ENCODE measurements around the gene MGAT5B.

Gene MGAT5B

DNA sequence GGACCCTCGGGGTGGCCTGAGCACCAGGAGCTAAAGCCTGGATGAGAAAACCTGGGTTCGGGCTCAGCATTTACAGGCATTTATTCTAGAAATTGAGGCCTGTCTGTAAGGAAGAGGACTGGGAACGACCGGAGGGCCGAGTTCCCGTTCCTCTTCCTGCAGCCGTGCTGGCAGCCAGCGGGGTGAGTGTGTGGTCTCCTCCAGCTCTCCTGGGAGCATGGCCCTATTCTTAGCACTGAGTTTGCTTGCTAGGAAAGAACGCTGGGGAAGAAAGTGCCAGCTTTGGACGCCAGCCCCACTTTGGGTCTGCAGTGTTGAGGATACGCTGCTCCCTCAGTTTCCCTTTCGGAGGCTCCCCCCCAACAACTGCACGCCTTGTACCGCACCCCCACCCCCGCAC lies 49.6 kb downstream of the MGAT5B start:
- no peak for DNase-seq (ENCODE audit: low read depth, low spot score)
- no peak overlapping the region for H3K4me3 ChIP-seq (ENCODE audit: low read length)

DNA sequence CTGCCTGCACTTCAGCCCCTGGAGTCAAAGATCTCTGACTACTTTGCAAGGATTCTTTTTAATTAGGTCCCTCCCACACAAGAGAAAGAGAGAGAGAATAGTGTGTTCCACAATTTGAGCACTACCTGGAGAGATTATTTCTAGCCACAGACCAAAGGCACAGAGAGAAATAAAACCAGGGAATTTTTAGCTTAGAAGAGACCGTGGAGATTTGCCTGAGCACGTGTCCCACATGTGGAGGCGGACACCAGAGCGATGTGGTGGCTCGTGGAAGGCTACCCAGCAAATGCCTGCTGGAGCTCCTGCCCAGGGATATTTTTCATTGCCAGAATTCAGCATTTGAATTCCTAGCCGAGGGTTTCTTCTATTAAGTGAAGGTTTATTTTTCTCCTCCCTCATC lies 50.6 kb downstream of the MGAT5B start:
- H3K4me3 ChIP-seq (ENCODE audit: low read length) = no peak overlapping the region
- DNase-seq (ENCODE audit: low read depth, low spot score) = no peak

DNA sequence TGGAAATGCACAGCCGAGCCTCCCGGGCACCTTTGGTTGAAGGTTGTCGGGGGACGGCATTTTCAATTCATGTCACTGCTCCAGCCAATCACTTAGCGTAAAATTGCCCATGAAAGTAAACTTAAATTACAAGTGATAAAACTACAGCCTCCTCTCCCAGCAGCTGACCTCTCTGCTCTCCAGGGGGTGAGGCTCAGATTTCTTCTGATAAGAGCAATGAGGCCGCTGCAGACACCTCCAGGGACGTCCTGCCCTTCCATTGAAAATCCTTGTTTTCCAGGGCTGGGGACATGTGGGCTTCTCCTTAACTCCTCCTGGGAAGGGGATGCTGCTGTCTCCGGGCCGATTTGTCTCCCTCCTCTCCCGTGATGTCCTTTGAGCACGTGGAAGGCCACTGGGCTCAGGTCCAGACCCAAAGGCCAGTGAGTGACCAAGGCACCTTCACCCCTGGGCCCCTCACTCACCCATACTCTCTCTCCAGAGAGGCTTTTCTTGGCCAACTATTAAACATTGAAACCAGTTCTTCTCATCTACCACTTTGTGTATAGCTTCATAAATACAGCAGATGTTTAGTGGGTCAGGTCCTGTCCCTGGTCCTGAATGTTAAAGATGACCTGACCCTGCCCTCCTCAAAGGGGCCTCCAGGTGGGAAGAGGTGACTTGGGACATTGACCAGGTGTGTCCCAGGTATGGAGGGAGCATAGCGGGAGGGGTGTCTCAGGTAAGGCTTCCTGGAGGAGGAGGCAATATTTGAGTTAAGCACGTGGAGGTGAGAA lies 52.3 kb downstream of the MGAT5B start:
- no peak for DNase-seq (ENCODE audit: low read depth, low spot score)
- no peak overlapping the region for H3K4me3 ChIP-seq (ENCODE audit: low read length)

DNA sequence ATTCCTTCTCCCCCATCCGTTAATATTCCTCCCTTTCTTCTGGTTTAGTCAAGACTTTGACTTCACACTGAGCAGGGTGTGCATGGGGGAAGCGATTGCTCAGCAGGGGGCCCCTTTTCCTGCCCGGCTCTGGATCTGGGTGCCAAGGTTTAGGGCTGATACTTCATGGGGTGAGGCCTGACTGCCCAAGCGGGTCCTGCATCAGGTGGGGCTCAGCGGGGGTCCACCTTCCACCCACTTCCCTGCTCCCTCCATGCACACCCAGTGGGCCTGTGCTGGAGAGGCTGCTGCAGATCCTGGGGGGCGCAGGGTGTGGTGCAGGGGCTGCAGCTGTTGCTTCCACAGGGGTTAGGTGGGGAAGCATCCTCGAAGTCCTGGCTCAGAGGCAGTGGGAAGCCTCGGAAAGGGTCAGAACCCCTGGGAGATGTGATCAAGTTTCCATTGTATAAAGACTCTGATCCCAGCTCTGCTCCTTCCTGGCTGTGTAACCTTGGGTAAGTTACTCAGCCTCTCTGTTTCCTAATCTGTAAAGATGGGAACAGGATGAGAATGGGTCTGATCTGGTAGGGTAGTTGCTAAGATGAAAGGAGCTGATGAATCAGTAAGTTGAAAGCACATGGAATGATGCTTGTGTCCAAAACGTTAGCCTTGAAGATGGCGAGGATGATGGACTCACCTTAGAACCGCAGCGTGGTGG lies 53.3 kb downstream of the MGAT5B start:
- H3K4me3 ChIP-seq (ENCODE audit: low read length) = no peak overlapping the region
- DNase-seq (ENCODE audit: low read depth, low spot score) = no peak

DNA sequence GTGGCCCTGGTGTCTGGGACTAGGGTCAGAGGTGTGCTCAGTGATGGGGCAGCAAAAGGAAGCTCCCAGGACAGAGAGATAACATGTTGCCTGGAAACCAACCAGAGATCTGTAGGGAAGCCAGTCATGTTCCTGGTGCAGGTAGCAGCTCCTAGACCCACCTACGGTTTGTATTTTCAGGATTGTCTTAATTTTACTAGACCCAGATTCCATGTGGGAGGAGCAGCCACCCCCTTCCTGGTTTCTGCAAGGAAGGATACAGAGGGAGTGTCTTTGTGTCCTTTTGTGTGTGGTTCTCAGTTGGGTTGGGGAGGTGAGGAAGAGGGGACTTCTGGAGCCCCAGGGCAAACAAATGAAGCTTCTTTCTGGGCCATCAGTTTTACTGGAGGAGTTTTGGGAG lies 53.9 kb downstream of the MGAT5B start:
- no peak overlapping the region for H3K4me3 ChIP-seq (ENCODE audit: low read length)
- no peak for DNase-seq (ENCODE audit: low read depth, low spot score)

DNA sequence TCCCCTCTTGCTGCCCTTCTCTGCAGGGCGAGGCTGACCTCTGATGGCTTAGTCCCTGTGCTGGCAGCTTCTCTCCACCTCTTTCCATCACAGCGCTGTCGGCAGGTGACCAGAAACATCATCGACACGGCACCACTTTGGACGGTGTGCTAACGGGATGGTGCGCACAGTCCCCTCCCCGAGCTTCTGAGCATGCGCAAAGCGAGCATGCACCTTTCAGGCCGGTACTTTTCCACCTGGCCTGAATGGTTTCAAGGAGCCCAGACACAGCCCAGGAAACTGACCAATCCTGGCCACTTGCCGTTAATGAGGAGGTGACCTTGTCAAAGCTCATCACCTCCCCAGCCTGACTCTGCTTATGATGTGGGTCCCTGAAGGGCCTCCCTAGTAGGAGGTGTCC lies 54.8 kb downstream of the MGAT5B start:
- DNase-seq (ENCODE audit: low read depth, low spot score) = no peak
- no peak overlapping the region for H3K4me3 ChIP-seq (ENCODE audit: low read length)

DNA sequence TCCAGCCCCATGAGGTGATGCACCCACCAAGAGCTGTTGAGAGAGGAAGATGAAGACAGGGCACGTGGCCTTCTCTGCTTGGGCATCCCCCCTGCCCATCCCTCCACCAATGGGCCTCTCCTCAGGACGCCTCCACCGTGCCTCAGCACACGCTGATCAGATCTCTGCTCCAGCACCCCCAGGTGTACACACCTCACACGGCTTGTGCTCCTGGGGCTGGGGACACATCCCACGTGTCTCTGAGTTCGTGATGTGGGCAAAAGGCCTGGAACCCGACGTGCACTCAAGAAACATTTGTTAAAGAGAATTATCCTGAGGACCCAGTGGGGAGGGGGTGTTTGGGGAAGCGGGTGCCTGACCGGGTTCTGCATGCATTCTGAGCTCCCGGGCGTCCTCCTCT lies 55.3 kb downstream of the MGAT5B start:
- no peak for DNase-seq (ENCODE audit: low read depth, low spot score)

DNA sequence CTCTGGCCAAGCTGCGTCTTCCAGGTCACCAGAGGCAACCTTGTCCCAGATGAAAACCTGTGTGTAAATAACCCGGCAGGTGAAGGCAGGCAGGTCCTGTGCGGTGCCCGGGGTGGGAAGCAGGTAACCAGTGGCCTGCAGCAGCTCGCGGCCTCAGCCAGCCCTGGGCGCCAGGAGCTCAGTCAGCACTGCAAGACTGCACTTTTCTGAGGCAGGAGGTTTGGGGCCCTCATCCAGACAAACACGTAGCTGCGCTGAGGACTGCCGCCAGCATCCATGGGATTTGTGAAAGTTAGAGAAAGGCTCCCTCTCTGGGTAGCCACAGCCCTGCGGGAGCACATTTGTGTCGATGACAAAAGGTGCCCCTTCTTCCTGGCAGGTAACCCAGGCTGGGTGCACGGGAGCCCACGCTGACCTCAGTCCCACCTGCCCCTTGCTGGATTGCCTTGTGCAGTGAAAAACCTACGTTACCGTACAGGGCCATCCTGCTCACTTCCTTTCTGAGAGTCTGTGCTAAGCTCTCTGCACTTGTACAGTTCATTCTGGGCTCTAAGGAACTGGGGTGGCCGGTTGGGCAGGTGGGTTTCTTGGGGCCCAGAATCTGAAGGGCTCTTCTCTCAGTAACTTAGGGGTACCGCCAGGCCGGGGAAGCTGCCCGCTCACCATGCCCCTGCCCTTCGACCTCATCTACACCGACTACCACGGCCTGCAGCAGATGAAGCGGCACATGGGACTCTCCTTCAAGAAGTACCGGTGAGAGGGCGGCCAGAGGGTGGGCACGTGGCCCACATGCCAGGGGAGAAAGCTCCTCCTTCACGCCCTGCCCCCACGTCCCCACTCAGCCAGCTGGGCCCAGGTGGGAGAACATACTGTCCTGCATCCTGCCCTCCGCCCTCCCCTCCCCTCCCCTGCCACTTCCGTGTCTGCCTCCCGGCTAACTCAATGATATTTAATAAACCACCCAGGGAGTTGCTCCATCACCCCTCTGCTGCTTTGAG lies 56.4 kb downstream of the MGAT5B start:
- H3K4me3 ChIP-seq (ENCODE audit: low read length) = no peak overlapping the region
- DNase-seq (ENCODE audit: low read depth, low spot score) = no peak

More for the DNA sequence above, 55.3 kb downstream of the MGAT5B start:
- no peak overlapping the region for H3K4me3 ChIP-seq (ENCODE audit: low read length)

DNA sequence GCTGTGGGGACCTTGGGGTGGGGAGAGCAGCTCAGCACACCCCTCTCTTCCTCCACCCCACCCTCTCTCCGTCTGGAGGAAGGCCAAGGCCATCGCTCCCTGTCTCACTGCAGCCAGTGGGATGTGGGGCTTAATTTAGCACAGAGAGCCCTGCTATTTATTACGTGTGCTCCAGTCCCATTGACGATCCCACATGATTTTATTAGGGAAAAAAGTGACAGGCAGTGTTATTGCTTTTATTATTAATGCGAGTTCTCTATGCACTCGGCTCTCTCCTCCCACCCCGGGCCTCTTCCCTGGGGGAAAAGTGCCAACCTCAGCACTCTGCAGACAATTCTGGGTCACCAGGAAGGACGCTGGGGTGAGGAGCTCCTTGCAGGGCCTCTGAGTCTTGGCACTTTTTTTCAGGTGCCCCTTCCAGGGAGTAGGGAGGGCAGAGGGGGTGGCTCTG lies 57.3 kb downstream of the MGAT5B start:
- no peak for DNase-seq (ENCODE audit: low read depth, low spot score)
- H3K4me3 ChIP-seq (ENCODE audit: low read length) = no peak overlapping the region

DNA sequence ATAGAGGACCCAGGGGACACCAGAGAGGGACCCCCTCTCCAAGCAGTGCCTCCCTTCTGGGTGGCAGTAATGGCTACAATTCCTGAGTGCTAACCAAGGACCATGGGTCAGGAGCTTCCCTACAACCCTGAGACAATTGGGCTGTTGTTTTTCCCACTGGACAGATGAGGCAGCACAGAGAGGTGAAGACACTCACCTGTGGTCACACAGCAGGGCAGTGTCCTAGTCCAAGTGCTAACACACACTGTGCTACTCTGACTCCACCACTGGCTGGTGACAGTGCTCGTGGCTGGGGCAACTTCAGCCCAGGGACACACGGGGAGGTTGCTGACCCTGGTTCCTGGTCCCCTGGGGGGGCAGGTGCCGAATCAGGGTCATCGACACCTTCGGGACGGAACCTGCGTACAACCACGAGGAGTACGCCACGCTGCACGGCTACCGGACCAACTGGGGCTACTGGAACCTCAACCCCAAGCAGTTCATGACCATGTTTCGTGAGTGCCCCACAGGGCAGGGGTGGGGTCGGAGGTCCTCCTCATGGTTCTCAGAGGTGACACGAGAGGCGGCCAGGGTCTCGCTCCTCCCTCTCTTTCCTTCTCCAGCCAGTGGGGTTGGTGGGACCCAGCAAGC lies 58.1 kb downstream of the MGAT5B start:
- H3K4me3 ChIP-seq (ENCODE audit: low read length) = no peak overlapping the region
- DNase-seq (ENCODE audit: low read depth, low spot score) = no peak

DNA sequence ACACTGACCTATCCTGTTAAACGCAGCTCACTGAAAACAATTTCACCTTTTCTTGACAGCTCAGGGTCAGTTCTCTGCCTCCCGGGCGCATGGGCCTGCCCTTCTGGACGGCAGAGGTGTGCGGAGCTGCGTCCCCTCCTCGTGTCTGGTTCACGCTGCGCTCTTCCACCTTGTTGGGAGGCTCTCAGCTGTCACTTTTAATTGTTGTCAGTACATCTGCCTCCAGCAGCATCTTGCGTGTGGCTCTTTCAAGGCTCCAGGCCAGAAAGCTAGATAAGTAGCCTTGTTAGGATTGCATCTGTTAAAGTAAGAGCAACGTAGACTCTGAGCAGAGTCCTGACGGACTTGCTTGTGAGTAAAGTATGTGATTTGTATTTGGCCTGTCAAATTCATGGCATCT lies 59.4 kb downstream of the MGAT5B start:
- H3K4me3 ChIP-seq (ENCODE audit: low read length) = no peak overlapping the region
- DNase-seq (ENCODE audit: low read depth, low spot score) = no peak

DNA sequence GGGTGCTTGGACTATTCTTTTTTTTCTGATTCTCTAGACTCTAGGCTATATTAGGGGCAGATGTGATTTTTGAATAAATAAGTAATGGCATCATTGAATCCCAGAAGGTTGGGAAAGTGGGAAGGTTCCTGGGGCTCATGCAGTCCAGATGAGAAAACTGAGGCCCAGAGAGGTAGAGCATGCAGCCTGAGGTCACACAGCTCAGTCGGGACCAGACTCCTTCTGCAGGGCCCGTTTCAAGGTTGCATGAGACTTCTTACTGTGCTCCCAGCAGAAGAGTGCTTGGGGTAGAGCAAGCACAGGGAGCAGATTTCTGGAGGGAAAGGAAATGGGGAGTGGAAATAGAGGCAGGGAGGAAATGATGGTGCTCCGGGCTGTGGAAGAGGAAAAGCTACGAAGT lies 59.8 kb downstream of the MGAT5B start:
- DNase-seq (ENCODE audit: low read depth, low spot score) = no peak
- H3K4me3 ChIP-seq (ENCODE audit: low read length) = no peak overlapping the region

DNA sequence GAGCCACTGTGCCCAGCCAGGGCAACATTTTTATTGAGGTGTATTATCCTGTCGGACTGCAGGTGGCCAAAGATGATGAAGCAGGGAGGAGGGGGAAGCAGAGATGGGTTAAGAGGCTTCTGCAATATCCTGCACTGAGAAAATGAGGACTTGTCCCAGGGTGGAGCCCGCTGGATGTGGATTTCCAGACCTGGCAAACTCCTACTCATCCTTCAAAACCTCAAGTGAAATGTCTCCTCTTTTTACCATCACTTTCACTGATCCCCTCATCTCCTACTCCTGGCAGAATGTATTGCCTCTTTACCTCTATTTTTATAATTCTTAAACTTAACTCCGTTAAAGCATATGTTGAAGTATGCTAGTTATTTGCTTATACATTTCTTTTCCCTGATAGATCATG lies 60.9 kb downstream of the MGAT5B start:
- no peak overlapping the region for H3K4me3 ChIP-seq (ENCODE audit: low read length)

DNA sequence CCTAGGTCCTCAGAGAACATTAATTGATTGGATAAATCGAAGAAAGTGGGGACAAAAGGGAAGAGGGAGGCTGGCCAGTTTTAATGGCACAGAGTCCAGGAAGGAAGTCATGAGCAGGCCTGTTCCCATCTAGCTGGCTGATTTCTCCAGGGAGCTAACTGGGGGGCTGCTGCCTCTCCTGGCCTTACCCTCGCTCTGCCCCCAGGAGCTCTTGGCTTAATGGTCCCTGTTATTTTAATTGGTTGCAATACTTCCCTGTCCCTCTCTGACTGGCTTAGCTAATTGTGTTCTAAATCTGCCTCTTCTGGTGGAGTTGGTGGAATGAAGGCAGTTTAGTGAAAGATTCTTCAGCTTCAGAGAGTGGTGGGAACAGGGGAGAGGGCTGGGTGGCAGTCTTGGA lies 61.4 kb downstream of the MGAT5B start:
- no peak for DNase-seq (ENCODE audit: low read depth, low spot score)
- H3K4me3 ChIP-seq (ENCODE audit: low read length) = no peak overlapping the region

More for the DNA sequence above, 60.9 kb downstream of the MGAT5B start:
- no peak for DNase-seq (ENCODE audit: low read depth, low spot score)

DNA sequence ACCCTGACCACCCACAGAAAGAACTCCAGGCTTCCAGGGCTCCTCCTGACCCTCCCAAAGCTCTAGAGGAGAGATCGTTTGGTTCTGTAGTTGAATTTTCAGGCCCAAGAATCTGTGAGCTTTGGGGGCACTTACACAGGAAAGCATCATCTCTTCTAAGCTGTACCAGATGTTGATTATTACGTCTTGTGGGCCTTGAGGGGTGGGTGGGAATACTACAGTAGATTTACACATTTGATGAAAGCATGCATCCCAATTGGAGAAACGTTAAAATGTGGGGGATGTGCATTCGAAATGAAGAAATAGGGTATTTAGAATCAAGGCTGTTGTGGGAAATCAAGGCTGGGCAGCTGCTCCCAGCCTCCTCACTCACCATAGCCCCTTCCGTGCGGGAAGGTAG lies 61.9 kb downstream of the MGAT5B start:
- no peak overlapping the region for H3K4me3 ChIP-seq (ENCODE audit: low read length)
- no peak for DNase-seq (ENCODE audit: low read depth, low spot score)

DNA sequence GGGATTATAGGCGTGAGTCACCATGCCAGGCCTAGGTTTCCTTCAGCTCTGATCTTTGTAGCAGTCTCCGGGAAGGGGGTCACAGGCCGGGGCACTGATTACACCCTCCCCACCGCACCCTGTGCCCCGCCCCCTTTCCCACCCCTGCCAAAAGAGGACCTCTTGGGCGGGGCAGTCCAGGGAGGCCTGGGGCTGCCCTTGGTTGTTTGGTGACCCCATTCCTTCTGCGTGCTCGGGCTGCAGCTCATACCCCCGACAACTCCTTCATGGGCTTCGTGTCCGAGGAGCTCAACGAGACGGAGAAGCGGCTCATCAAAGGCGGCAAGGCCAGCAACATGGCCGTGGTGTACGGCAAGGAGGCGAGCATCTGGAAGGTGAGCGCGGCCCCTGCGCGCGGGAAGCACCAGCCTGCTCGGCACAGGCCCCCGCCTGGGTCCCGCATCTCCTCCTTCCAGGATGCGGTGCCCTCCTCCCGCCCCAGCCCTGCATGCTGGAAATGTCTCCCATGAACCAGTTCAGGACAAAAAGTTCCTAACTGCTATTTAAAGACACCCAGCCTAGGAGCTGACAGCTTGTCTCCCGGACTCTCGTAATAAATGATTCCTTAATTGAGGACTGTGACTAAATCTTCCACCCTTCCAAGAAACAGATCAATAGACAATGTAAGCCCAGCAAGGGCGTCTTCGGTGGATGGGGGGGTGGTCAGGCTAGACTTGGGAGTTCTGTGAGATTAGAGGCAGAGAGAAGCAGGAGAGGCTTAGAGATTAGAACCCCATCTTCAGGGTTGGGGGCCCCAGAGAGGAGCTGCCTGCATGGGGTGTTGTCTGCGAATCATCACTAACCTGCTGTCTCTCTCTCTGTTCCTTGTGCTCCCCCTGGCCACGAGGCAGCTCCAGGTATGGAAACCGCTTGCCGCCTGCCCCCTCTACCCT lies 64.5 kb downstream of the MGAT5B start:
- H3K4me3 ChIP-seq (ENCODE audit: low read length) = no peak overlapping the region
- no peak for DNase-seq (ENCODE audit: low read depth, low spot score)

DNA sequence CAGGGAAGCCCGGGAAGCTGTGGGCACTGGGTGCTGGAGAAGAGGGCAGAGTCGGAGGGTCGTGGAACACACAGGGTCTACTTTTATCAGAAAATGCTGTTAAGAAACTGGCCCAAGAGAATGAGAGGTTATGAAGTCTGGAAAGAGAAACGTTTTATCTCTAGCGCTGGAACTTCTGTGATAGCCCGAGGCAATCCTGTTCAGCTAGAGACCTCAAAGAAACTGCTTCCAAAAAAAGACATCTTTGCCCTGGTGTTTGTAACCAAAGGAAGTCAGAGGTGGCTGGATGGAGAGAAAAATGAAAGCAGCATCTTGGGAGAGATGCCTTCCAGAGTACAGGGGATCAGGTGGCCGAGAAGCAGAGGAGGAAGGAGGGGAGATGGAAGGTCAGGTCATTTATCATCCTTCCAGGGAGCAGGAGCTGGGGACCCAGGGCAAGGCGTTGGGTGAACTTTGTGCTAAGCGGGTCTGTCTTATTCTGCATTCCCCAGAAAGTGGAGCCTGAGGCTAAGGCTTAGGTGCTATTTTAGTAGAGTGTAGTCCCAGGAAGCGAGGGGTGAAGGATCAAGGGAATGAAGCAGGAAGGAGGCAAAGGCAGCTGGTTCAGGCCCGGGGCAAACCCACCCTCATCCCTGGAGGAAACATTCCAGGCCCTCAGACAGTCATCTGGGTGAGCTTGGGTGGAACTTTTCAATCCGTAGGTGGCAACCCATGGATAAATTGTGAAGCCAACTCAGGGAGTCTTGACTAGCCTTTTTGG lies 66.5 kb downstream of the MGAT5B start:
- H3K4me3 ChIP-seq (ENCODE audit: low read length) = no peak overlapping the region
- DNase-seq (ENCODE audit: low read depth, low spot score) = no peak

All from Jurkat, Clone E6-1 (cell line).